HG02763 (cell line): ENCODE results near the gene COL8A2.

Experiments used
- ATAC-seq: cut with Tn5 transposase; IDR thresholded peaks from one replicate; pipeline ENCODE4 v1.9.1; 2021; ENCODE audit warnings: mild to moderate bottlenecking, moderate library complexity; ENCODE audit not compliant: unreplicated experiment

Gene COL8A2

GRCh38 chr1:36115931-36116330 lies 9.1 kb downstream of the COL8A2 start:
- no peak for ATAC-seq

GRCh38 chr1:36115200-36115669 lies 9.8 kb downstream of the COL8A2 start:
- ATAC-seq, result no peak

GRCh38 chr1:36114371-36114770 lies 10.7 kb downstream of the COL8A2 start:
- no peak for ATAC-seq

GRCh38 chr1:36112823-36113222 lies 12.2 kb downstream of the COL8A2 start:
- ATAC-seq, result no peak

- no peak for ATAC-seq
Measured at GRCh38 chr1:36111151-36111550, 13.9 kb downstream of the COL8A2 start.

GRCh38 chr1:36109041-36109679 lies 15.9 kb downstream of the COL8A2 start:
- no peak for ATAC-seq

GRCh38 chr1:36108314-36108713 lies 16.7 kb downstream of the COL8A2 start:
- no peak for ATAC-seq

- no peak for ATAC-seq
Measured at GRCh38 chr1:36107394-36107793, 17.6 kb downstream of the COL8A2 start.

- no peak for ATAC-seq
Measured at GRCh38 chr1:36106269-36106668, 18.8 kb downstream of the COL8A2 start.

GRCh38 chr1:36101546-36101945 lies 23.5 kb downstream of the COL8A2 start:
- no peak for ATAC-seq

- ATAC-seq, result no peak
Measured at GRCh38 chr1:36100376-36100775, 24.6 kb downstream of the COL8A2 start.

GRCh38 chr1:36099681-36100341 lies 25.2 kb downstream of the COL8A2 start:
- no peak for ATAC-seq

- ATAC-seq, result no peak
Measured at GRCh38 chr1:36098650-36099365, 26.2 kb downstream of the COL8A2 start.

GRCh38 chr1:36097693-36098585 lies 27.1 kb downstream of the COL8A2 start:
- ATAC-seq, result no peak

GRCh38 chr1:36096500-36097432 lies 28.3 kb downstream of the COL8A2 start:
- no peak for ATAC-seq

GRCh38 chr1:36095760-36096405 lies 29.1 kb downstream of the COL8A2 start:
- ATAC-seq, result no peak

GRCh38 chr1:36094621-36095061 lies 30.4 kb downstream of the COL8A2 start:
- ATAC-seq, result no peak

- no peak for ATAC-seq
Measured at GRCh38 chr1:36093929-36094328, 31.1 kb downstream of the COL8A2 start.

- ATAC-seq, result no peak
Measured at GRCh38 chr1:36093226-36093625, 31.8 kb downstream of the COL8A2 start.
